Fibroblast of the aortic adventitia (primary cell): Measurements from ENCODE around the gene PTPRR. TPM values are rescaled to one million over a fixed set of nuclear protein-coding genes. Genes with fewer than 3 reads are reported as not detected.
A peak's percentile ranks its signal among the peaks of the same experiment; 100 is the strongest.

ENCODE experiments used
- DNase-seq: peaks from one replicate; pipeline ENCODE4 v3.0.0-alpha.2; 2010; ENCODE audit warnings: low read depth
- H3K4me3 ChIP-seq: 2 replicates; pipeline ENCODE4 v1.5.1; 2011; ENCODE audit warnings: low read depth, mild to moderate bottlenecking, control low read depth, low read length, moderate library complexity
- CTCF ChIP-seq: IDR thresholded peaks from 2 replicates; pipeline ENCODE4 v1.5.1; 2011; ENCODE audit warnings: mild to moderate bottlenecking, low read length, control low read depth, inconsistent platforms; ENCODE audit not compliant: insufficient read depth
- total RNA-seq: library from RNA; depleted of rRNA; stranded (reverse); fragments of >200 nt; gene quantifications from 2 replicates; pipeline ENCODE4 v1.2.3, GENCODE V29; 2012; ENCODE audit warnings: low replicate concordance

The PTPRR gene
- total RNA-seq, 1 donor: 1.4 TPM

GRCh38 chr12:70659077-70659606 is 261.4 kb downstream of the PTPRR start:
- TF ChIP-seq CTCF: no peak
- no peak for DNase-seq
- no peak overlapping the region for H3K4me3 ChIP-seq

- H3K4me3 ChIP-seq: no peak overlapping the region
- DNase-seq: no peak
- TF ChIP-seq CTCF: no peak
Measured at GRCh38 chr12:70657616-70658286, 262.8 kb downstream of the PTPRR start.

- H3K4me3 ChIP-seq: no peak overlapping the region
- DNase-seq: no peak
- TF ChIP-seq CTCF: no peak
Measured at GRCh38 chr12:70652451-70652850, 268.1 kb downstream of the PTPRR start.

GRCh38 chr12:70648831-70649230 is 271.7 kb downstream of the PTPRR start:
- DNase-seq: peak; percentile 91
- H3K4me3 ChIP-seq: no peak overlapping the region

GRCh38 chr12:70648191-70648590 is 272.3 kb downstream of the PTPRR start:
- no peak for TF ChIP-seq CTCF
- DNase-seq: peak; percentile 79
- H3K4me3 ChIP-seq: no peak overlapping the region

More at GRCh38 chr12:70648831-70649230, 271.7 kb downstream of the PTPRR start:
- no peak for TF ChIP-seq CTCF

GRCh38 chr12:70646850-70647249 is 273.7 kb downstream of the PTPRR start:
- no peak for TF ChIP-seq CTCF
- DNase-seq: peak; percentile 48
- H3K4me3 ChIP-seq: no peak overlapping the region
